ENCODE results near the gene ST6GAL1.

The ST6GAL1 gene

DNA sequence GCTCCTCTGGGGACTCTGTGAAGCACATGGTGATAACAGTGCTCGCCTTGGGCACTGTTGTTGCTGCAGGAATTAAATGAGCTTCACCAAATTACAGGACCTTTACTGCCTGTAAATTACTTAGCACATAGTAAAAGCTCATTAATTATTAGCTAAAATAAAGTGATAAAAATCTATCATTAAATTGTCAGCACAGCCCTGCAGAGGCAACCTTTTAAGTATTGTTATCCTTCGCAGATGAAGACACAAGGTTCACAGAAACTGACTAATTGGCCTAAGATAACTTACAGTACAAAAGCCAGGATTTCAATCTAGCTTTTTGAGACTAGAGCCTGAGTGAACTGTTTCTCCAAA lies 96.0 kb downstream of the ST6GAL1 start:
- peak overlapping the region; percentile 97 for H3K27ac Mint-ChIP-seq
- H3K36me3 Mint-ChIP-seq = peaks cover 28% of the 10 kb centered on the region
- H3K9me3 Mint-ChIP-seq = no peaks in the 10 kb centered on the region
- H3K4me3 Mint-ChIP-seq = peak overlapping the region; percentile 95
- peaks cover 55% of the 10 kb centered on the region for H3K4me1 Mint-ChIP-seq
- H3K27me3 Mint-ChIP-seq = no peaks in the 10 kb centered on the region
- DNase-seq (ENCODE audit: low spot score in 2 of 2) (no peak), ATAC-seq (ENCODE audit: low read depth) (no peak)

- peak in 1 of 2 donors; percentile 18 for DNase-seq (ENCODE audit: low spot score in 2 of 2)
- Mint-ChIP-seq H3K27me3 (no peaks in the 10 kb centered on the region), H3K36me3 (peaks cover 31% of the 10 kb centered on the region), H3K9me3 (no peaks in the 10 kb centered on the region), H3K4me3 (peak overlapping the region; percentile 85), H3K27ac (peak overlapping the region; percentile 74), H3K4me1 (peaks cover 60% of the 10 kb centered on the region)
- ATAC-seq (ENCODE audit: low read depth) = peak; percentile 46
Observed at GRCh38 chr3:187027531-187028278, 97.4 kb downstream of the ST6GAL1 start.

DNA sequence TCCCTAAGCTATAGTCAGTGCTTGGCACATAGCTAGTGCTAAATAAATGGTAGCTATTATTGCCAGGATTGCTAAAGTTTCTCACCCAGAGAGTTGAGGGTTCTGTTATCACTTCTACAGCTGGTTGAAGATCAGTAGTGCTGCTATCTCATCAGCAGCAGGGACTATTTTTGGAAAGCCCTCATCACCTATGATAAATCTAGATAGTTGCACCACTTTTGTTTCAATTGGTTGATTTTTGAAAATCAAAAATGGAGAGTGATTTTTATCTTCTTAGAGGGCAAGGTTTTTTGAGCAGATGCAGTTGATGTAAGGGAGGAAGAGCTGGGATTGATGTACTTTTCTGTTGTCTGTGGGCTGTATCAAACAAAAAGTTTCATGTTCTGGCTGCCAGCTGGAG lies 101.6 kb downstream of the ST6GAL1 start:
- Mint-ChIP-seq H3K36me3 (peaks cover 49% of the 10 kb centered on the region), H3K4me1 (peaks cover 55% of the 10 kb centered on the region), H3K27me3 (no peaks in the 10 kb centered on the region), H3K9me3 (no peaks in the 10 kb centered on the region), H3K4me3 (peak overlapping the region; percentile 71), H3K27ac (peak overlapping the region; percentile 80)
- no peak for ATAC-seq (ENCODE audit: low read depth)
- no peak for DNase-seq (ENCODE audit: low spot score in 2 of 2)

GRCh38 chr3:187036394-187036793 lies 106.1 kb downstream of the ST6GAL1 start:
- DNase-seq (ENCODE audit: low spot score in 2 of 2) (no peak), ATAC-seq (ENCODE audit: low read depth) (no peak)
- H3K4me3 Mint-ChIP-seq = no peak overlapping the region
- H3K36me3 Mint-ChIP-seq = peaks cover 60% of the 10 kb centered on the region
- H3K27me3 Mint-ChIP-seq = no peaks in the 10 kb centered on the region
- H3K27ac Mint-ChIP-seq = no peak overlapping the region
- H3K4me1 Mint-ChIP-seq = peaks cover 49% of the 10 kb centered on the region
- no peaks in the 10 kb centered on the region for H3K9me3 Mint-ChIP-seq

DNA sequence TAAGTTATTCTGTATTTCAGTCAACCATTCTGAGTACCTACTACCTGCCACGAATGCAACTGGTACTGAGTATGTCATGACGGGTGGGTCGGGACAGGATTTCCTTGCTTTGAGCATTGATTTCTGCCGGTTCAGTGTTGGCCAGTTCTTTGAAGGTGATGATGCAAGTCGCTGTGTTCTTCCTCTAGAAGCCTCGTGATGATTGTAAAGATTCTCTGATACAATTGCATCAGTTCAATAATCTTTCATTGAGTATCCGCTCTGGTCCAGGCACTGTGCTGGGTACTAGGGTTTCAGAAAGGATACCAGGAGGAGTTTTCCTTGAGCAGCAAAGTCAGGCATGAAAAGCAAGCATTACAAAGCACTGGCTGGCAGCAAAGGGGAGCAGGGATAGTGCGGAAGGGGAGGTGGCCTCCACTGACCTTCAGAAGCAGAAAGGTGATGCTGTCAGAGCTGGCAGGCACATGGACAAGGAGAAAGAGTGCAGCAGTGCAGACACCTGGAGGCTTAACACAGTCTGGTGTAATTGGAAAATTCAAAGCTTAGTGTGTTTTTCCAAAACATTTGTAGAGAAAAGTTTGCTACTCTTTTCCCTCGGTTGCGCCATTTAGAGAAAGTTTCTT lies 108.9 kb downstream of the ST6GAL1 start:
- H3K27me3 Mint-ChIP-seq = no peaks in the 10 kb centered on the region
- H3K27ac Mint-ChIP-seq = peak overlapping the region; percentile 95
- H3K9me3 Mint-ChIP-seq = no peaks in the 10 kb centered on the region
- peak overlapping the region; percentile 2 for H3K4me3 Mint-ChIP-seq
- peaks cover 55% of the 10 kb centered on the region for H3K4me1 Mint-ChIP-seq
- peaks cover 59% of the 10 kb centered on the region for H3K36me3 Mint-ChIP-seq
- ATAC-seq (ENCODE audit: low read depth) = no peak
- DNase-seq (ENCODE audit: low spot score in 2 of 2) = no peak

DNA sequence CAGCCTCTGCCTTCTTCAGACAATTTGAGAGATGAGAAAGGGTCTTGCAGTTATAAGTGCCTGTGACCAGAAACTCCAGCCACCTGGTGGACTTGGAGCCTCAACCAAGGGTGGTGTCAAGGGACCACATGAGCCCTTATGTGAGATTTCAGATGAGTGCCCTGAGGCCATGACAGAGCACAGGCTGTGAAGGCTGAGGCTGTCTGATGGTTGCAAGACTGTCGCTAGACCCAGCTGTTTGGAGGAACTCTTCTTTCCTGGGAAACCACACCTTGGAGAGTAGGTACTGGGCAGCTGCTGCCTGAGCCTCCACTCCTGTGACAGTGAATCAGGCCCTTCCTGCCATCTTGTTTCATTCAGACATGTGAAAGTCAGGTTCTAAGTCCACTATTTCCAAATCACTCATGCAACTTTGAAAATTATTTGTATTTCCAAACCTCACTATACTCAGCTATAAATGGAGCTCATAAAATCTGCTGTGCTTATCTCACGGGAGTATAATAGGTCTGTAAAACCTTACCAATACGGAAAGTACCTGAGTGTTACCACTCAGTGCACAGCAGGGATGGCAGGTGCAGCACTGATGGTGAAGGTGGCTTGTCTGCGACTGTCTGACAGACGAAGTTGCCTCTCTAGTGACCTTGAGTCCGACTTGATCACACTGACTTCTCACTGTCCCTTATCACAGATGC lies 109.5 kb downstream of the ST6GAL1 start:
- Mint-ChIP-seq H3K9me3 (no peaks in the 10 kb centered on the region), H3K4me1 (peaks cover 59% of the 10 kb centered on the region), H3K27ac (peak overlapping the region; percentile 95), H3K4me3 (no peak overlapping the region), H3K36me3 (peaks cover 53% of the 10 kb centered on the region), H3K27me3 (no peaks in the 10 kb centered on the region)
- peak; percentile 37 for ATAC-seq (ENCODE audit: low read depth)
- DNase-seq (ENCODE audit: low spot score in 2 of 2) = no peak

GRCh38 chr3:187040516-187041361 lies 110.4 kb downstream of the ST6GAL1 start:
- Mint-ChIP-seq H3K9me3 (no peaks in the 10 kb centered on the region), H3K36me3 (peaks cover 46% of the 10 kb centered on the region), H3K27ac (peak overlapping the region; percentile 95), H3K27me3 (no peaks in the 10 kb centered on the region), H3K4me3 (no peak overlapping the region), H3K4me1 (peaks cover 56% of the 10 kb centered on the region)
- ATAC-seq (ENCODE audit: low read depth) = no peak
- no peak for DNase-seq (ENCODE audit: low spot score in 2 of 2)

DNA sequence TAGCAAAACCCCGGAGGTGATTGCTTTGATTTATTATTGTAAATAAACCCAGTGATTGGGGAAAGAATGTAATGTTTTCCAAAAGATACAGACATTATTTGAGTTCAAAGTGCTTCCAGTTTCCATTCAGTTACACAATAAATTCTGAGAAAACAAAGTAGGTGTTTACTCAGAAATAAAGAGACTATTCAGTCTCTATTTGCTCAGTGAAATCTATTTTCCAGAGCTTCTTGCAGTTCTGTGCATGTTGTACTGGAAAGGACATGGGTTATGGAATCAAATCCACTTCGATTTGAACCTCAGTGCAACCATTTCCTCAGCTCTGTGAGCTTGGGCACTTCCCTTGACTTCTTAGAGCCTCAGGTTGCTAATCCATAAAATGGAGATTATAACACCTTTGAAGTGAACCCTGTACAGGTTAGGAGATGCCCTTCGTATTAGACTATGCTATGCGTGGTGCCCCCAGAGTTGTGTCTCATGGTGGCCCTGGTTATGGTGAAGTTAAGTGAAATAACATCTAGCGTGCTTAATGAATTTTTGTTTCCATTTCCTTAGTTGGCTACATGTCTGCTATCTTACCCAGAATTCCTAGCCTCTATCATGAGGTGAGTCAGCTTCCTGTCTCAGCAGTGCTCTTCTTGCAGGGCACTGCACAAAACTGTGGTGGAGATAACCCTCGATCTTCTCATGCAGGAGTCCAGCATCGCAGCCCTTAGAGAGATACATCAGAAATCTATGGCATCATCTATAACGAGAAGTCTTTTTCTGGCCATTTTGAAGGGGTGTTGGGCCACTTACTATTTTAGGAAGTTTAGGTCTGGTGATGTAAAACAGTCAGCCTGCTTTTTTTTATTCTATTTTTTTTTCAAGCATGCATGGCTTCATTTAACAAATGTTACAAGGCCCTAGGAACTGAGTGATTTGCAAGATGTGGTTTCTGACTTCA lies 111.3 kb downstream of the ST6GAL1 start:
- ATAC-seq (ENCODE audit: low read depth) (peak; percentile 63), DNase-seq (ENCODE audit: low spot score in 2 of 2) (no peak)
- H3K27ac Mint-ChIP-seq = peak overlapping the region; percentile 95

GRCh38 chr3:187042346-187042745 lies 112.0 kb downstream of the ST6GAL1 start:
- Mint-ChIP-seq H3K4me1 (peaks cover 63% of the 10 kb centered on the region), H3K27me3 (no peaks in the 10 kb centered on the region), H3K9me3 (no peaks in the 10 kb centered on the region), H3K4me3 (peak overlapping the region; percentile 74), H3K36me3 (peaks cover 49% of the 10 kb centered on the region), H3K27ac (peak overlapping the region; percentile 95)
- DNase-seq (ENCODE audit: low spot score in 2 of 2) (no peak), ATAC-seq (ENCODE audit: low read depth) (no peak)

More for the DNA sequence above, 111.3 kb downstream of the ST6GAL1 start:
- Mint-ChIP-seq H3K9me3 (no peaks in the 10 kb centered on the region), H3K27me3 (no peaks in the 10 kb centered on the region), H3K4me1 (peaks cover 63% of the 10 kb centered on the region), H3K36me3 (peaks cover 49% of the 10 kb centered on the region), H3K4me3 (peak overlapping the region; percentile 74)

- Mint-ChIP-seq H3K27me3 (no peaks in the 10 kb centered on the region), H3K27ac (peak overlapping the region; percentile 95), H3K9me3 (no peaks in the 10 kb centered on the region), H3K36me3 (peaks cover 51% of the 10 kb centered on the region), H3K4me3 (peak overlapping the region; percentile 55), H3K4me1 (peaks cover 65% of the 10 kb centered on the region)
- DNase-seq (ENCODE audit: low spot score in 2 of 2) (no peak), ATAC-seq (ENCODE audit: low read depth) (no peak)
Observed at GRCh38 chr3:187042874-187043458, 112.6 kb downstream of the ST6GAL1 start.

- H3K27me3 Mint-ChIP-seq = no peaks in the 10 kb centered on the region
- H3K4me3 Mint-ChIP-seq = peak overlapping the region; percentile 16
- peaks cover 48% of the 10 kb centered on the region for H3K36me3 Mint-ChIP-seq
- DNase-seq (ENCODE audit: low spot score in 2 of 2) = peak in 1 of 2 donors; percentile 55
- no peaks in the 10 kb centered on the region for H3K9me3 Mint-ChIP-seq
- ATAC-seq (ENCODE audit: low read depth) = peak; percentile 74
- H3K4me1 Mint-ChIP-seq = peaks cover 66% of the 10 kb centered on the region
- H3K27ac Mint-ChIP-seq = peak overlapping the region; percentile 95
Observed at GRCh38 chr3:187044206-187044605, 113.9 kb downstream of the ST6GAL1 start.

GRCh38 chr3:187044867-187045552 lies 114.7 kb downstream of the ST6GAL1 start:
- Mint-ChIP-seq H3K9me3 (no peaks in the 10 kb centered on the region), H3K27ac (peak overlapping the region; percentile 95)
- no peak for ATAC-seq (ENCODE audit: low read depth)

More at GRCh38 chr3:187044867-187045552, 114.7 kb downstream of the ST6GAL1 start:
- peaks cover 47% of the 10 kb centered on the region for H3K36me3 Mint-ChIP-seq
- H3K4me3 Mint-ChIP-seq = peak overlapping the region; percentile 17
- no peak for DNase-seq (ENCODE audit: low spot score in 2 of 2)
- peaks cover 66% of the 10 kb centered on the region for H3K4me1 Mint-ChIP-seq
- no peaks in the 10 kb centered on the region for H3K27me3 Mint-ChIP-seq

Data from memory B cell (primary cell).